PC-3 (cell line): ENCODE data around the gene CALHM1.

Source experiments
- EZH2 ChIP-seq: fragments of 300-600 bp; sonication (generic); IDR thresholded peaks from one replicate; pipeline ENCODE4 v1.6.1; 2017; ENCODE audit warnings: antibody characterized with exemption, mild to moderate bottlenecking, low read length; ENCODE audit not compliant: unreplicated experiment
- EZH2phosphoT487 ChIP-seq: fragments of 300-600 bp; sonication (generic); IDR thresholded peaks from 2 replicates; pipeline ENCODE4 v1.6.1; 2018; ENCODE audit warnings: mild to moderate bottlenecking, antibody characterized with exemption, low read length, borderline replicate concordance
- TF ChIP-seq, protein P1 (sequence below): fragments of 300-600 bp; sonication (generic); conservative IDR thresholded peaks from 2 replicates; pipeline ENCODE4 v1.5.1; 2017; ENCODE audit warnings: antibody characterized with exemption, low read depth, mild to moderate bottlenecking, low read length

DNA sequence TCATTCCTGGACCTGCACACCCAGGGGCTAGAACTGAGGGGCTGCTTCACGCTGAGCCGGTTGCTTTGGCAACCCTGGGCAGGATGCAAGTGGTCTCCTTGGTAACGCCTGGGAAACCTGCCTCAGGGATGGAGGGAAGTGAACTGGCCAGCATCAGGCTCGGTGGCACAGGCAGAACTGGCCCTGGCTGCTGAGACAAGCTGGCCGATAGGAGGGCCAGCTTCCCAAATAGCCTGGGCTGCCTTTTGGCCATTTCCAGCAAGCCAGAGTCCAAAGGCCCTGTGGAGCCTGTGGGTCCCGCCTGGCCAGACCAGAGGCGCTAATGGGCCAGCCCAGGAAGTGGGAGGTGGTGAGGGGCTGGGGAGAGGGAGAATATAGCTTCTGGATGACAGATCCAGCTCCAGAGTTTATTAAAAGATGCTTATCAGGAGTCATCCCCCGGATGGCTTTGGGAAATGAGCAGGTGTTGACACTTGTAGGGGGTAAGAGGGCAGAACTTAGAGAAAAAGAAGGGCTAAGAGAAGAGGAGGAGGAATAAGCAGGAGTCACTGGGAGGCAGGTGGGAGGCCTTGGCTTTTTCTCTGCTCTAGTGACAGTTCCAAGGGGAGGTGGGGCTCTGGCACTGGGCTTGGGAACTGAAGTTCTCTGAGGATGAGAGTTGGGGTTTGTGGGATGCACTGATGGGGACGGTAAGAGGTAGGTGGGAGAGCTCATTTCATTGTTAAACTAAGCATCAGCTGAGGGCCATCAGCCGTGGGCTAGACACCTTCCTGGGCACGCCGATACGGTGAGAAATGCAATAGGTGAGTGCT, 44.4 kb upstream of the CALHM1 start:
- TF ChIP-seq, protein P1, sequence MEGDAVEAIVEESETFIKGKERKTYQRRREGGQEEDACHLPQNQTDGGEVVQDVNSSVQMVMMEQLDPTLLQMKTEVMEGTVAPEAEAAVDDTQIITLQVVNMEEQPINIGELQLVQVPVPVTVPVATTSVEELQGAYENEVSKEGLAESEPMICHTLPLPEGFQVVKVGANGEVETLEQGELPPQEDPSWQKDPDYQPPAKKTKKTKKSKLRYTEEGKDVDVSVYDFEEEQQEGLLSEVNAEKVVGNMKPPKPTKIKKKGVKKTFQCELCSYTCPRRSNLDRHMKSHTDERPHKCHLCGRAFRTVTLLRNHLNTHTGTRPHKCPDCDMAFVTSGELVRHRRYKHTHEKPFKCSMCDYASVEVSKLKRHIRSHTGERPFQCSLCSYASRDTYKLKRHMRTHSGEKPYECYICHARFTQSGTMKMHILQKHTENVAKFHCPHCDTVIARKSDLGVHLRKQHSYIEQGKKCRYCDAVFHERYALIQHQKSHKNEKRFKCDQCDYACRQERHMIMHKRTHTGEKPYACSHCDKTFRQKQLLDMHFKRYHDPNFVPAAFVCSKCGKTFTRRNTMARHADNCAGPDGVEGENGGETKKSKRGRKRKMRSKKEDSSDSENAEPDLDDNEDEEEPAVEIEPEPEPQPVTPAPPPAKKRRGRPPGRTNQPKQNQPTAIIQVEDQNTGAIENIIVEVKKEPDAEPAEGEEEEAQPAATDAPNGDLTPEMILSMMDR, result no peak
- TF ChIP-seq EZH2 (no peak), EZH2phosphoT487 (no peak)
